WTC11 (cell line): ENCODE measurements around the gene UMODL1. TPM values are rescaled to one million over a fixed set of nuclear protein-coding genes. Genes with fewer than 3 reads are reported as not detected.

Experiments
- ATAC-seq: fragments of 200-7000 bp; cut with Tn5 transposase; 2 replicates; pipeline ENCODE4 v1.10.0; 2021; ENCODE audit warnings: mild to moderate bottlenecking, moderate library complexity
- CTCF ChIA-PET: fragments of 300-600 bp; sonication (Branson Sonifier 250); formaldehyde crosslinking; loops from one replicate; lab custom pipeline; 2021; ENCODE audit warnings: antibody characterized with exemption; lab: Charles Lee
- POLR2A ChIA-PET: fragments of 350-600 bp; sonication (Branson Sonifier 250); formaldehyde crosslinking; loops from one replicate; lab custom pipeline; 2021; ENCODE audit warnings: antibody characterized with exemption; lab: Charles Lee
- DNase-seq: peaks from one replicate; pipeline ENCODE4 v3.0.0; 2021; ENCODE audit warnings: low spot score
- H3K27ac Mint-ChIP-seq: 2 replicates; pipeline ENCODE4 v1.8.0; 2021; ENCODE audit warnings: mixed read lengths
- H3K27me3 Mint-ChIP-seq: 2 replicates; pipeline ENCODE4 v1.8.0; 2021; ENCODE audit warnings: low read depth, mild to moderate bottlenecking, moderate library complexity, mixed read lengths
- H3K36me3 Mint-ChIP-seq: 2 replicates; pipeline ENCODE4 v1.8.0; 2021; ENCODE audit warnings: mixed read lengths
- H3K4me1 Mint-ChIP-seq: 2 replicates; pipeline ENCODE4 v1.8.0; 2022; ENCODE audit warnings: mixed read lengths
- H3K4me3 Mint-ChIP-seq: 2 replicates; pipeline ENCODE4 v1.8.0; 2021; ENCODE audit warnings: mild to moderate bottlenecking, moderate library complexity, mixed read lengths
- H3K9me3 Mint-ChIP-seq: 2 replicates; pipeline ENCODE4 v1.8.0; 2021; ENCODE audit warnings: mixed read lengths
- CBFB ChIP-seq: sonication (generic); formaldehyde crosslinking; IDR thresholded peaks from 2 replicates; pipeline ENCODE4 v1.8.1; 2022; ENCODE audit warnings: mild to moderate bottlenecking, low read depth, missing genetic modification reagents
- ESRRA ChIP-seq: sonication (generic); formaldehyde crosslinking; IDR thresholded peaks from 2 replicates; pipeline ENCODE4 v1.8.1; 2022; ENCODE audit warnings: mild to moderate bottlenecking, missing genetic modification reagents, borderline replicate concordance
- ETV6 ChIP-seq: sonication (generic); formaldehyde crosslinking; IDR thresholded peaks from 2 replicates; pipeline ENCODE4 v1.8.1; 2022; ENCODE audit warnings: mild to moderate bottlenecking, missing genetic modification reagents
- NFYB ChIP-seq: sonication (generic); formaldehyde crosslinking; conservative IDR thresholded peaks from 2 replicates; pipeline ENCODE4 v1.8.0; 2022; ENCODE audit warnings: low read depth, missing genetic modification reagents
- NR2C2 ChIP-seq: sonication (generic); formaldehyde crosslinking; IDR thresholded peaks from 2 replicates; pipeline ENCODE4 v1.8.0; 2022; ENCODE audit warnings: mild to moderate bottlenecking, missing genetic modification reagents
- OVOL2 ChIP-seq: fragments of 250-450 bp; sonication (Bioruptor Pico); IDR thresholded peaks from 2 replicates; pipeline ENCODE4 v1.9.0; 2021; ENCODE audit warnings: mild to moderate bottlenecking, borderline replicate concordance
- SP1 ChIP-seq: sonication (generic); formaldehyde crosslinking; conservative IDR thresholded peaks from 2 replicates; pipeline ENCODE4 v1.8.1; 2022; ENCODE audit warnings: missing genetic modification reagents
- TEAD1 ChIP-seq: sonication (generic); formaldehyde crosslinking; IDR thresholded peaks from 2 replicates; pipeline ENCODE4 v1.8.0; 2022; ENCODE audit warnings: mild to moderate bottlenecking, missing genetic modification reagents
- ZNF138 ChIP-seq: sonication (generic); formaldehyde crosslinking; conservative IDR thresholded peaks from 2 replicates; pipeline ENCODE4 v1.8.1; 2022; ENCODE audit warnings: mild to moderate bottlenecking, moderate library complexity, missing genetic modification reagents
- ZNF396 ChIP-seq: fragments of 250-450 bp; sonication (Bioruptor Pico); IDR thresholded peaks from 2 replicates; pipeline ENCODE4 v1.8.0; 2021; ENCODE audit warnings: mild to moderate bottlenecking, moderate library complexity, borderline replicate concordance
- total RNA-seq: library from RNA; stranded (reverse); gene quantifications from 3 replicates; pipeline ENCODE4 v1.2.3, GENCODE V29; 2021
- TF ChIP-seq, protein P1 (sequence below): fragments of 250-450 bp; sonication (Bioruptor Pico); IDR thresholded peaks from 2 replicates; pipeline ENCODE4 v1.9.0; 2021; ENCODE audit warnings: mild to moderate bottlenecking
- TF ChIP-seq, protein P2 (sequence below): sonication (generic); formaldehyde crosslinking; IDR thresholded peaks from 2 replicates; pipeline ENCODE4 v1.8.0; 2023; ENCODE audit warnings: mild to moderate bottlenecking, missing genetic modification reagents
- TF ChIP-seq, protein P3 (sequence below): sonication (generic); formaldehyde crosslinking; IDR thresholded peaks from 2 replicates; pipeline ENCODE4 v1.8.1; 2022; ENCODE audit warnings: low read depth, mild to moderate bottlenecking, moderate library complexity, missing genetic modification reagents, borderline replicate concordance
- TF ChIP-seq, protein P4 (sequence below): sonication (generic); formaldehyde crosslinking; IDR thresholded peaks from 2 replicates; pipeline ENCODE4 v1.8.0; 2022; ENCODE audit warnings: mild to moderate bottlenecking, missing genetic modification reagents
- TF ChIP-seq, protein P5 (sequence below): sonication (generic); formaldehyde crosslinking; IDR thresholded peaks from 2 replicates; pipeline ENCODE4 v1.8.0; 2023; ENCODE audit warnings: missing genetic modification reagents
- TF ChIP-seq, protein P6 (sequence below): sonication (generic); formaldehyde crosslinking; IDR thresholded peaks from 2 replicates; pipeline ENCODE4 v1.8.1; 2023; ENCODE audit warnings: mild to moderate bottlenecking, missing genetic modification reagents, borderline replicate concordance
- TF ChIP-seq, protein P7 (sequence below): fragments of 200-600 bp; IDR thresholded peaks from 2 replicates; pipeline ENCODE4 v1.8.0; 2022; ENCODE audit warnings: antibody characterized with exemption

Gene UMODL1
- total RNA-seq, 1 experiment from 2014 or later, result not detected

DNA sequence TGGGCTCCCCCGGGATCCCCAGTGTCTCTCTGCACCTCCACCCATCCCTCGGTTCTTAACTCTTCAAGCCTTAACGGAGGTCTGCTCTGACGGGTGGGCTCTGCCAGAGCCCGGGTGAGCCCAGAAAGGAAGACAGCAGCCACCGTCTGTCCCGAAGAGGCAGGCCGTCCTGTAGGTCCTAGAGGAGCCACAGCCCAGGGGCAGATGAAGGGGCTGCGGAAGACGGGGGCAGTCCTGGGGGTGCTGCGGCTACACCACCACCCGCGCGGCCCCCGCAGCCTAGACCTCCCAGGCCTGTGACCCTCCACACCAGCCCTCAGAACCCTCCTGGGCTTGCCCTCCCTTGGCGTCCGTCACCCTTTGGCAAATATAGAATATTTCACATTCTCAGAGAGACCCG is 71.0 kb downstream of the UMODL1 start (continued):
- TF ChIP-seq, protein P1, sequence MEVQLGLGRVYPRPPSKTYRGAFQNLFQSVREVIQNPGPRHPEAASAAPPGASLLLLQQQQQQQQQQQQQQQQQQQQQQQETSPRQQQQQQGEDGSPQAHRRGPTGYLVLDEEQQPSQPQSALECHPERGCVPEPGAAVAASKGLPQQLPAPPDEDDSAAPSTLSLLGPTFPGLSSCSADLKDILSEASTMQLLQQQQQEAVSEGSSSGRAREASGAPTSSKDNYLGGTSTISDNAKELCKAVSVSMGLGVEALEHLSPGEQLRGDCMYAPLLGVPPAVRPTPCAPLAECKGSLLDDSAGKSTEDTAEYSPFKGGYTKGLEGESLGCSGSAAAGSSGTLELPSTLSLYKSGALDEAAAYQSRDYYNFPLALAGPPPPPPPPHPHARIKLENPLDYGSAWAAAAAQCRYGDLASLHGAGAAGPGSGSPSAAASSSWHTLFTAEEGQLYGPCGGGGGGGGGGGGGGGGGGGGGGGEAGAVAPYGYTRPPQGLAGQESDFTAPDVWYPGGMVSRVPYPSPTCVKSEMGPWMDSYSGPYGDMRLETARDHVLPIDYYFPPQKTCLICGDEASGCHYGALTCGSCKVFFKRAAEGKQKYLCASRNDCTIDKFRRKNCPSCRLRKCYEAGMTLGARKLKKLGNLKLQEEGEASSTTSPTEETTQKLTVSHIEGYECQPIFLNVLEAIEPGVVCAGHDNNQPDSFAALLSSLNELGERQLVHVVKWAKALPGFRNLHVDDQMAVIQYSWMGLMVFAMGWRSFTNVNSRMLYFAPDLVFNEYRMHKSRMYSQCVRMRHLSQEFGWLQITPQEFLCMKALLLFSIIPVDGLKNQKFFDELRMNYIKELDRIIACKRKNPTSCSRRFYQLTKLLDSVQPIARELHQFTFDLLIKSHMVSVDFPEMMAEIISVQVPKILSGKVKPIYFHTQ (CRISPR knock-in tag), result no peak
- TF ChIP-seq ETV6 (CRISPR knock-in tag) (no peak), TEAD1 (CRISPR knock-in tag) (no peak), SP1 (no peak)

DNA sequence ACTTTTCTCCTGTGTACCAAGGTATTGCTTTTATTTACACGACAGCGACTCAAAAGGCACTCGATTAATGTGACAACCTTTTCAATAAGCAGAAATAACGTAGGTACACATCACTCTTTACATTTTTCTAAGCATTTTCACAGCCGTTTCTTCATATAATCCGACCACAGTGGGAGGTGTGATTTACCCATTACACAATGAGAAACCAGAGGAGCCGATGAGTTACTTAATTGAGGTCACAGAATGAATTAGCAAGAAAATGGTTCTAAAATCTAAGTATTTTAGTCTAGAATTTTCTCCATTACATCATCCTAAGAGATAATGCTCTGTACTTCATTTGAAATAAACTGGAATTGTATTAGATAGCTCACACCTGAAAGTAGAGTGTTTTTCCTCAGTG is 71.5 kb downstream of the UMODL1 start:
- Mint-ChIP-seq H3K4me3 (no peak overlapping the region), H3K27ac (no peak overlapping the region), H3K4me1 (no peaks in the 10 kb centered on the region), H3K9me3 (no peaks in the 10 kb centered on the region), H3K27me3 (no peaks in the 10 kb centered on the region), H3K36me3 (no peaks in the 10 kb centered on the region)
- TF ChIP-seq, protein P2, sequence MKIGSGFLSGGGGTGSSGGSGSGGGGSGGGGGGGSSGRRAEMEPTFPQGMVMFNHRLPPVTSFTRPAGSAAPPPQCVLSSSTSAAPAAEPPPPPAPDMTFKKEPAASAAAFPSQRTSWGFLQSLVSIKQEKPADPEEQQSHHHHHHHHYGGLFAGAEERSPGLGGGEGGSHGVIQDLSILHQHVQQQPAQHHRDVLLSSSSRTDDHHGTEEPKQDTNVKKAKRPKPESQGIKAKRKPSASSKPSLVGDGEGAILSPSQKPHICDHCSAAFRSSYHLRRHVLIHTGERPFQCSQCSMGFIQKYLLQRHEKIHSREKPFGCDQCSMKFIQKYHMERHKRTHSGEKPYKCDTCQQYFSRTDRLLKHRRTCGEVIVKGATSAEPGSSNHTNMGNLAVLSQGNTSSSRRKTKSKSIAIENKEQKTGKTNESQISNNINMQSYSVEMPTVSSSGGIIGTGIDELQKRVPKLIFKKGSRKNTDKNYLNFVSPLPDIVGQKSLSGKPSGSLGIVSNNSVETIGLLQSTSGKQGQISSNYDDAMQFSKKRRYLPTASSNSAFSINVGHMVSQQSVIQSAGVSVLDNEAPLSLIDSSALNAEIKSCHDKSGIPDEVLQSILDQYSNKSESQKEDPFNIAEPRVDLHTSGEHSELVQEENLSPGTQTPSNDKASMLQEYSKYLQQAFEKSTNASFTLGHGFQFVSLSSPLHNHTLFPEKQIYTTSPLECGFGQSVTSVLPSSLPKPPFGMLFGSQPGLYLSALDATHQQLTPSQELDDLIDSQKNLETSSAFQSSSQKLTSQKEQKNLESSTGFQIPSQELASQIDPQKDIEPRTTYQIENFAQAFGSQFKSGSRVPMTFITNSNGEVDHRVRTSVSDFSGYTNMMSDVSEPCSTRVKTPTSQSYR (CRISPR knock-in tag), result no peak
- TF ChIP-seq ESRRA (CRISPR knock-in tag), result no peak
- no peak for TF ChIP-seq NR2C2 (CRISPR knock-in tag)
- TF ChIP-seq, protein P1 (CRISPR knock-in tag), result no peak
- TF ChIP-seq, protein P3, sequence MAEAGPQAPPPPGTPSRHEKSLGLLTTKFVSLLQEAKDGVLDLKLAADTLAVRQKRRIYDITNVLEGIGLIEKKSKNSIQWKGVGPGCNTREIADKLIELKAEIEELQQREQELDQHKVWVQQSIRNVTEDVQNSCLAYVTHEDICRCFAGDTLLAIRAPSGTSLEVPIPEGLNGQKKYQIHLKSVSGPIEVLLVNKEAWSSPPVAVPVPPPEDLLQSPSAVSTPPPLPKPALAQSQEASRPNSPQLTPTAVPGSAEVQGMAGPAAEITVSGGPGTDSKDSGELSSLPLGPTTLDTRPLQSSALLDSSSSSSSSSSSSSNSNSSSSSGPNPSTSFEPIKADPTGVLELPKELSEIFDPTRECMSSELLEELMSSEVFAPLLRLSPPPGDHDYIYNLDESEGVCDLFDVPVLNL (CRISPR knock-in tag), result no peak
- TF ChIP-seq SP1, result no peak
- no peak for TF ChIP-seq NFYB (CRISPR knock-in tag)
- TF ChIP-seq, protein P4, sequence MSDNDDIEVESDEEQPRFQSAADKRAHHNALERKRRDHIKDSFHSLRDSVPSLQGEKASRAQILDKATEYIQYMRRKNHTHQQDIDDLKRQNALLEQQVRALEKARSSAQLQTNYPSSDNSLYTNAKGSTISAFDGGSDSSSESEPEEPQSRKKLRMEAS (CRISPR knock-in tag), result no peak
- no peak for TF ChIP-seq CBFB (CRISPR knock-in tag)
- TF ChIP-seq, protein P5, sequence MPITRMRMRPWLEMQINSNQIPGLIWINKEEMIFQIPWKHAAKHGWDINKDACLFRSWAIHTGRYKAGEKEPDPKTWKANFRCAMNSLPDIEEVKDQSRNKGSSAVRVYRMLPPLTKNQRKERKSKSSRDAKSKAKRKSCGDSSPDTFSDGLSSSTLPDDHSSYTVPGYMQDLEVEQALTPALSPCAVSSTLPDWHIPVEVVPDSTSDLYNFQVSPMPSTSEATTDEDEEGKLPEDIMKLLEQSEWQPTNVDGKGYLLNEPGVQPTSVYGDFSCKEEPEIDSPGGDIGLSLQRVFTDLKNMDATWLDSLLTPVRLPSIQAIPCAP, result no peak
- no peak for TF ChIP-seq OVOL2 (CRISPR knock-in tag)
- no peak for TF ChIP-seq ZNF138
- TF ChIP-seq, protein P6, sequence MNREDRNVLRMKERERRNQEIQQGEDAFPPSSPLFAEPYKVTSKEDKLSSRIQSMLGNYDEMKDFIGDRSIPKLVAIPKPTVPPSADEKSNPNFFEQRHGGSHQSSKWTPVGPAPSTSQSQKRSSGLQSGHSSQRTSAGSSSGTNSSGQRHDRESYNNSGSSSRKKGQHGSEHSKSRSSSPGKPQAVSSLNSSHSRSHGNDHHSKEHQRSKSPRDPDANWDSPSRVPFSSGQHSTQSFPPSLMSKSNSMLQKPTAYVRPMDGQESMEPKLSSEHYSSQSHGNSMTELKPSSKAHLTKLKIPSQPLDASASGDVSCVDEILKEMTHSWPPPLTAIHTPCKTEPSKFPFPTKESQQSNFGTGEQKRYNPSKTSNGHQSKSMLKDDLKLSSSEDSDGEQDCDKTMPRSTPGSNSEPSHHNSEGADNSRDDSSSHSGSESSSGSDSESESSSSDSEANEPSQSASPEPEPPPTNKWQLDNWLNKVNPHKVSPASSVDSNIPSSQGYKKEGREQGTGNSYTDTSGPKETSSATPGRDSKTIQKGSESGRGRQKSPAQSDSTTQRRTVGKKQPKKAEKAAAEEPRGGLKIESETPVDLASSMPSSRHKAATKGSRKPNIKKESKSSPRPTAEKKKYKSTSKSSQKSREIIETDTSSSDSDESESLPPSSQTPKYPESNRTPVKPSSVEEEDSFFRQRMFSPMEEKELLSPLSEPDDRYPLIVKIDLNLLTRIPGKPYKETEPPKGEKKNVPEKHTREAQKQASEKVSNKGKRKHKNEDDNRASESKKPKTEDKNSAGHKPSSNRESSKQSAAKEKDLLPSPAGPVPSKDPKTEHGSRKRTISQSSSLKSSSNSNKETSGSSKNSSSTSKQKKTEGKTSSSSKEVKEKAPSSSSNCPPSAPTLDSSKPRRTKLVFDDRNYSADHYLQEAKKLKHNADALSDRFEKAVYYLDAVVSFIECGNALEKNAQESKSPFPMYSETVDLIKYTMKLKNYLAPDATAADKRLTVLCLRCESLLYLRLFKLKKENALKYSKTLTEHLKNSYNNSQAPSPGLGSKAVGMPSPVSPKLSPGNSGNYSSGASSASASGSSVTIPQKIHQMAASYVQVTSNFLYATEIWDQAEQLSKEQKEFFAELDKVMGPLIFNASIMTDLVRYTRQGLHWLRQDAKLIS (CRISPR knock-in tag), result no peak
- TF ChIP-seq, protein P7, sequence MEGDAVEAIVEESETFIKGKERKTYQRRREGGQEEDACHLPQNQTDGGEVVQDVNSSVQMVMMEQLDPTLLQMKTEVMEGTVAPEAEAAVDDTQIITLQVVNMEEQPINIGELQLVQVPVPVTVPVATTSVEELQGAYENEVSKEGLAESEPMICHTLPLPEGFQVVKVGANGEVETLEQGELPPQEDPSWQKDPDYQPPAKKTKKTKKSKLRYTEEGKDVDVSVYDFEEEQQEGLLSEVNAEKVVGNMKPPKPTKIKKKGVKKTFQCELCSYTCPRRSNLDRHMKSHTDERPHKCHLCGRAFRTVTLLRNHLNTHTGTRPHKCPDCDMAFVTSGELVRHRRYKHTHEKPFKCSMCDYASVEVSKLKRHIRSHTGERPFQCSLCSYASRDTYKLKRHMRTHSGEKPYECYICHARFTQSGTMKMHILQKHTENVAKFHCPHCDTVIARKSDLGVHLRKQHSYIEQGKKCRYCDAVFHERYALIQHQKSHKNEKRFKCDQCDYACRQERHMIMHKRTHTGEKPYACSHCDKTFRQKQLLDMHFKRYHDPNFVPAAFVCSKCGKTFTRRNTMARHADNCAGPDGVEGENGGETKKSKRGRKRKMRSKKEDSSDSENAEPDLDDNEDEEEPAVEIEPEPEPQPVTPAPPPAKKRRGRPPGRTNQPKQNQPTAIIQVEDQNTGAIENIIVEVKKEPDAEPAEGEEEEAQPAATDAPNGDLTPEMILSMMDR, result no peak
- no peak for TF ChIP-seq ZNF396 (CRISPR knock-in tag)
- CTCF ChIA-PET, result interaction anchor here (0.6 kb wide), 1 partner anchor 116 kb away, joined by 3 read pairs; no protein-coding TSS in a partner anchor
- DNase-seq (no peak), ATAC-seq (no peak)
- POLR2A ChIA-PET, result no interaction called here
